ENCODE measurements around the gene KDM2A. TPM values are rescaled to one million over a fixed set of nuclear protein-coding genes. Genes with fewer than 3 reads are reported as not detected.

The KDM2A gene
- 10 to 100 TPM; 23.8 to 37.1 (median 33.4) TPM for total RNA-seq
- long read RNA-seq, partial matches to known transcripts, result 0 of 4 reads
- long read RNA-seq, other reads (novel, unspliced or antisense), result 4 of 4 reads

DNA sequence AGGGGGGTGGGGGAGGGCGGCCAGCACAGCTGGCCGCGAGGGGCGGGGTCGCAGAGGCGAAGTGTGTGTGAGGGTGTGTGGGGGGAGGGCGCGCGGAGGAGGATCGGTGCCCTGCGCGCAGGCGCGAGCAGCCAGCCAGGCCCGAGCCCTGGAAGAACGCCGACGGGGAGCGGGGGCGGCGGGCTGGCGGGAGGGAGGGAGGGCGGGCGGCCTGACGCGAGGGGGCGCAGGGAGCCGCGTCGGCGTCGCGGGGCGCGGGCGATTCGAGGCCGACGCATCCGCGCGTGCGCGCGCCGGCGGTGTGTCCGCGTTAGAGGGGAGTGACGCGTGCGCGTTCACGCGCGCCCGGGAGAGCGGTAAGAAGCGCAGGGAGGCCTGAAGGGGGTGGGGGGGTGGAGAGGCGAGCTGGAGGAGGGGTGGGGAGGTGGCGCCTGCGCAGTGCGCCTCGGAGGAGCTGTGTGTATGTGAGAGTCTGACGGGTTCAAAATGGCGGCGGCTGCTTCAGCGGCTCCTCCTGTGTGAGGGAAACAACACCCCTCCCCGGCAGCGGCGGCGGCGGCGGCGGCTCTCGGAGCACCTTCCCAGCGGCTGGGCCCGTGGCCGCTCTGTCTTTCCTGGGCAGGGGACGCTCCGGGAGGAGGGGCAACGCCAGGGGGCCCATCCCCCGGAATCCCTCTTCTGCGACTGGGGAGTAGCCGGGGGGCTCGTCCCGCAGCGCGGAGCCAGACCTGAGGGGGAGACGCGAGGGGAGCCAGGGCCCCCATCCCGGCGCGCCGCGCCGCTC, at the start of gene KDM2A:
Gene KDM2A (plus strand): TSS at position 463 of the 784 bp plus-strand sequence. CDS start 2,054 bp downstream, outside the sequence.
- Histone ChIP-seq H3K9me3 (no peaks in the 10 kb centered on the region), H3K27ac (peak within 1 kb of the TSS; percentile 92 to 99 (median 97)), H3K4me3 (peak within 1 kb of the TSS; percentile 75 to 86 (median 85)), H3K4me1 (peaks cover 0 to 39% (median 4%) of the 10 kb centered on the region in 4 donors), H3K36me3 (no peaks in the 10 kb centered on the region), H3K27me3 (no peaks in the 10 kb centered on the region)
- DNase-seq (peak; percentile 99 to 100 (median 100)), ATAC-seq (peak; percentile 79 to 89 (median 84))
- intact Hi-C loops (cut with DNase I), result no loop called here
- WGBS (ENCODE audit: insufficient coverage, low coverage, low lambda C conversion rate, missing lambda C conversion rate), result under 1% methylated on average over 38 of the region's 97 CpGs
- TF ChIP-seq, protein P1, sequence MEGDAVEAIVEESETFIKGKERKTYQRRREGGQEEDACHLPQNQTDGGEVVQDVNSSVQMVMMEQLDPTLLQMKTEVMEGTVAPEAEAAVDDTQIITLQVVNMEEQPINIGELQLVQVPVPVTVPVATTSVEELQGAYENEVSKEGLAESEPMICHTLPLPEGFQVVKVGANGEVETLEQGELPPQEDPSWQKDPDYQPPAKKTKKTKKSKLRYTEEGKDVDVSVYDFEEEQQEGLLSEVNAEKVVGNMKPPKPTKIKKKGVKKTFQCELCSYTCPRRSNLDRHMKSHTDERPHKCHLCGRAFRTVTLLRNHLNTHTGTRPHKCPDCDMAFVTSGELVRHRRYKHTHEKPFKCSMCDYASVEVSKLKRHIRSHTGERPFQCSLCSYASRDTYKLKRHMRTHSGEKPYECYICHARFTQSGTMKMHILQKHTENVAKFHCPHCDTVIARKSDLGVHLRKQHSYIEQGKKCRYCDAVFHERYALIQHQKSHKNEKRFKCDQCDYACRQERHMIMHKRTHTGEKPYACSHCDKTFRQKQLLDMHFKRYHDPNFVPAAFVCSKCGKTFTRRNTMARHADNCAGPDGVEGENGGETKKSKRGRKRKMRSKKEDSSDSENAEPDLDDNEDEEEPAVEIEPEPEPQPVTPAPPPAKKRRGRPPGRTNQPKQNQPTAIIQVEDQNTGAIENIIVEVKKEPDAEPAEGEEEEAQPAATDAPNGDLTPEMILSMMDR (IDR thresholded peaks at IDR 0.05), result peak in 3 of 4 donors; percentile 41 to 68 (median 58)
- peak; percentile 50 for TF ChIP-seq POLR2A (IDR thresholded peaks at IDR 0.05)

DNA sequence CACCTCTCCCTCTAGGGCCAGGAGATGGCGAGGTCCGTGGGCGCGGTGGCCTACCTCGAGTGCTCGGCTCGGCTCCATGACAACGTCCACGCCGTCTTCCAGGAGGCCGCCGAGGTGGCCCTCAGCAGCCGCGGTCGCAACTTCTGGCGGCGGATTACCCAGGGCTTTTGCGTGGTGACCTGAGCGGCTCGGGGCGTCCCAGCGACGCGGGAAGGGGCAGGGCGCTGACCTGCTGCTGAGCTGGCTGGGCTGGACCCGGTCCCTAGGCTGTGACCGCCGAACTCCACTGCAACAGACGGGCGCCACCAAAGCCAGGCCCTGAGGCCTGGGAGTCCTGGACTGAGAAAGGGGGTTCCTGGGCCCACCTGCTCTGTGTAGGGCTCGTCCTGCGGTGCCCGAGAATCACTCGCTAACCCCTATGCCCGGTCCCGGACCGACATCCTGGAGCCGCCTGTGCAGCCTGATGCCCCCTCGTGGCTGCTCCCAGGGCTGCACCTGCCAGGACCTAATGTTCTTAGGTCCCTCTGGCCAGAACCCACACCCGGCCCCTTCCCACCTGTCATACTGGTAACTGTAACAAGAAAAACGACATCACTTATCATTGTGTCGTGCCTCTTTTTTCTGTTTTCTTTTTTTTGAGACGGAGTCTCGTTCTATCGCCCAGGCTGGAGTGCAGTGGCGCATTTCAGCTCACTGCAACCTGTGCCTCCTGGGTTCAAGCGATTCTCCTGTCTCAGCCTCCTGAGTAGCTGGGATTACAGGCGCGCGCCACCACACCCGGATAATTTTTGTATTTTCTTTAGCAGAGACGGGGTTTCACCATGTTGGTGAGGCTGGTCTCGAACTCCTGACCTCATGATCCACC, 47.4 kb upstream of the KDM2A start:
- peak; percentile 81 to 89 (median 83) for DNase-seq
- Histone ChIP-seq H3K4me3 (peak overlapping the region in 2 of 3 donors; percentile 15 to 58), H3K4me1 (peaks cover 0 to 11% (median 3%) of the 10 kb centered on the region in 4 donors), H3K9me3 (no peaks in the 10 kb centered on the region), H3K27ac (peak overlapping the region in 1 of 3 donors; percentile 28), H3K27me3 (no peaks in the 10 kb centered on the region), H3K36me3 (no peaks in the 10 kb centered on the region)
- WGBS (ENCODE audit: insufficient coverage, low coverage, low lambda C conversion rate, missing lambda C conversion rate), result 18% methylated on average over 6 of the region's 53 CpGs
- intact Hi-C loops (cut with DNase I), result no loop called here
- TF ChIP-seq, protein P1 (IDR thresholded peaks at IDR 0.05), result peak; percentile 88 to 98 (median 95)
- no peak for TF ChIP-seq POLR2A (IDR thresholded peaks at IDR 0.05)
- ATAC-seq, result peak; percentile 86 to 93 (median 91)

DNA sequence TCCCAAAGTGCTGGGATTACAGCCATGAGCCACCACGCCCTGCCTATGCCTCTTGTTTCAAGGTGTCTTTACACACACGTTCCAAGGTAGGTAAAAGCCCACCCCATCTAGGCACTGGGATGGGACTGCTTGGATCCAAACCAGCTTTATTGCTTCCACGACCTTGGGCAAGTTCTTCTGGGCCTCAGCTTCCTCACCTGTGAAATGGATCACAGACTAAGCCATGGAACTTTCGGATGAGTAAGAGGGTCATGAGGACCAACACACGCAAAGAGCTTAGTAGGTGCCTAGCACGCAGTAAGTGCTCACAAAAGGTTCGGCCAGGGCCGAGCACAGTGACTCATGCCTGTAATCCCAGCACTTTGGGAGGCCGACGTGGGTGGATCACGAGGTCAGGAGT, 46.8 kb upstream of the KDM2A start:
- Histone ChIP-seq H3K9me3 (no peaks in the 10 kb centered on the region), H3K4me3 (no peak overlapping the region), H3K27me3 (no peaks in the 10 kb centered on the region), H3K4me1 (peaks cover 0 to 11% (median 3%) of the 10 kb centered on the region in 4 donors), H3K36me3 (no peaks in the 10 kb centered on the region), H3K27ac (no peak overlapping the region)
- intact Hi-C loops (cut with DNase I), result no loop called here
- DNase-seq (no peak), ATAC-seq (no peak)
- no peak for TF ChIP-seq POLR2A (IDR thresholded peaks at IDR 0.05)
- TF ChIP-seq, protein P1 (IDR thresholded peaks at IDR 0.05), result no peak
- WGBS (ENCODE audit: insufficient coverage, low coverage, low lambda C conversion rate, missing lambda C conversion rate), result 75% methylated on average over 4 of the region's 11 CpGs

DNA sequence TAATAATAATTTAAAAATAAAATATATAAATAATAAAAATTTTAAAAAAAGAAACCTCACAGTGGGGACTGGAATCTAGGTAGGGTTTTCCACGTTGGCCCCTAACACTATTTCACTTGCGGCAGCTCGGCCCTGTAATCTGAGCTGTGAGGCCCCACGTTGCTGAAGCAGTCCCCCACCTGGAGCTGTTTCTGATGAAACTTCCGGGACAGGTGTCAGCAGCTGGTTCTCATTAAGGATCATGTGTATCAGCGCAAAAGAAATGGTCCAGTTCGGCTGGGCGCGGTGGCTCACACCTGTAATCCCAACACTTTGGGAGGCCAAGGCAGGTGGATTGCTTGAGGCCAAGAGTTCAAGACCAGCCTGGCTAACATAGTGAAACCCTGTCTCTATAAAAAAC, 45.2 kb upstream of the KDM2A start:
- intact Hi-C loops (cut with DNase I), result no loop called here
- WGBS (ENCODE audit: insufficient coverage, low coverage, low lambda C conversion rate, missing lambda C conversion rate), result 82% methylated on average over 4 of the region's 9 CpGs
- Histone ChIP-seq H3K36me3 (no peaks in the 10 kb centered on the region), H3K27me3 (no peaks in the 10 kb centered on the region), H3K9me3 (no peaks in the 10 kb centered on the region), H3K4me1 (peaks cover 0 to 11% (median 3%) of the 10 kb centered on the region in 4 donors), H3K27ac (no peak overlapping the region), H3K4me3 (no peak overlapping the region)
- DNase-seq (no peak), ATAC-seq (no peak)
- TF ChIP-seq, protein P1 (IDR thresholded peaks at IDR 0.05), result no peak
- TF ChIP-seq POLR2A (IDR thresholded peaks at IDR 0.05), result no peak
